ENCODE data around the gene TRAK2.

- TF ChIP-seq POLR2A (IDR thresholded peaks at IDR 0.05; ENCODE audit: low read length) (no peak), GATA1 (IDR thresholded peaks at IDR 0.05; ENCODE audit: low read depth, low read length) (no peak)
Observed at GRCh38 chr2:201425952-201426351, 25.3 kb downstream of the TRAK2 start.

All from erythroblast (primary cell).